Gastroesophageal sphincter (tissue), 4 donors: Measurements from ENCODE around the gene ZNF865. TPM values are rescaled to one million over a fixed set of nuclear protein-coding genes. Genes with fewer than 3 reads are reported as not detected.
A peak's percentile ranks its signal among the peaks of the same experiment; 100 is the strongest.

Source experiments
- ATAC-seq: fragments of 150-250 bp; one replicate; pipeline ENCODE4 v1.9.1; 2016; ENCODE audit warnings: mild to moderate bottlenecking, moderate library complexity
- H3K27ac ChIP-seq, 4 donors: fragments of 200-600 bp; sonication (generic) in 3 of 4; 1 replicate in 3 of 4; 2 replicates in 1 of 4; pipeline ENCODE4 v1.5.1; 2016 to 2019
- H3K27me3 ChIP-seq: fragments of 200-600 bp; sonication (generic); one replicate; pipeline ENCODE4 v1.5.1; 2019
- H3K36me3 ChIP-seq, 2 donors: fragments of 200-600 bp; sonication (generic); one replicate each; pipeline ENCODE4 v1.5.1; 2019; ENCODE audit warnings: control low read depth in 1 of 2
- H3K4me1 ChIP-seq, 3 donors: fragments of 200-600 bp; sonication (generic); 1 replicate in 2 of 3; 2 replicates in 1 of 3; pipeline ENCODE4 v1.5.1; 2016 to 2019; ENCODE audit warnings: control low read depth in 2 of 3
- H3K4me3 ChIP-seq, 2 donors: fragments of 200-600 bp; sonication (generic); one replicate each; pipeline ENCODE4 v1.5.1; 2019; ENCODE audit warnings: mild to moderate bottlenecking in 1 of 2, moderate library complexity in 1 of 2
- H3K9me3 ChIP-seq, 3 donors: fragments of 200-600 bp; sonication (generic); one replicate each; pipeline ENCODE4 v1.5.1; 2017 to 2019; ENCODE audit warnings: control low read depth in 2 of 3
- EP300 ChIP-seq: sonication (generic); formaldehyde crosslinking; IDR thresholded peaks from one replicate; pipeline ENCODE4 v1.6.1; 2017; ENCODE audit warnings: antibody characterized with exemption, mild to moderate bottlenecking
- POLR2A ChIP-seq, 2 donors: fragments of 450-650 bp; IDR thresholded peaks; one replicate each; pipeline ENCODE4 v1.6.1; 2017; ENCODE audit warnings: antibody characterized with exemption in 2 of 2, mild to moderate bottlenecking in 2 of 2, moderate library complexity in 1 of 2
- POLR2AphosphoS5 ChIP-seq: sonication (generic); formaldehyde crosslinking; IDR thresholded peaks from one replicate; pipeline ENCODE4 v1.6.1; 2017; ENCODE audit warnings: antibody characterized with exemption
- WGBS, 2 donors: methylation state at CpG; one replicate each; pipeline ENCODE4 v1.1.5; 2018; ENCODE audit warnings: low coverage in 1 of 2; 5-methylcytosine and 5-hydroxymethylcytosine counted together
- total RNA-seq, 4 donors: library from RNA; depleted of rRNA; stranded (reverse); fragments of >200 nt; gene quantifications; one replicate each; pipeline ENCODE4 v1.1.0, GENCODE V29; 2016
- TF ChIP-seq, protein P1 (sequence below), 4 experiments: fragments of 200-600 bp in 2 of 4; fragments of 450-650 bp in 2 of 4; sonication (generic) in 1 of 4; IDR thresholded peaks; one replicate each; pipeline ENCODE4 v1.5.1; 2017 to 2019; ENCODE audit warnings: antibody characterized with exemption in 4 of 4, mild to moderate bottlenecking in 2 of 4, moderate library complexity in 2 of 4

The ZNF865 gene
- total RNA-seq, 4 donors from 2014 or later, result 4.6 to 12.0 (median 6.4) TPM

DNA sequence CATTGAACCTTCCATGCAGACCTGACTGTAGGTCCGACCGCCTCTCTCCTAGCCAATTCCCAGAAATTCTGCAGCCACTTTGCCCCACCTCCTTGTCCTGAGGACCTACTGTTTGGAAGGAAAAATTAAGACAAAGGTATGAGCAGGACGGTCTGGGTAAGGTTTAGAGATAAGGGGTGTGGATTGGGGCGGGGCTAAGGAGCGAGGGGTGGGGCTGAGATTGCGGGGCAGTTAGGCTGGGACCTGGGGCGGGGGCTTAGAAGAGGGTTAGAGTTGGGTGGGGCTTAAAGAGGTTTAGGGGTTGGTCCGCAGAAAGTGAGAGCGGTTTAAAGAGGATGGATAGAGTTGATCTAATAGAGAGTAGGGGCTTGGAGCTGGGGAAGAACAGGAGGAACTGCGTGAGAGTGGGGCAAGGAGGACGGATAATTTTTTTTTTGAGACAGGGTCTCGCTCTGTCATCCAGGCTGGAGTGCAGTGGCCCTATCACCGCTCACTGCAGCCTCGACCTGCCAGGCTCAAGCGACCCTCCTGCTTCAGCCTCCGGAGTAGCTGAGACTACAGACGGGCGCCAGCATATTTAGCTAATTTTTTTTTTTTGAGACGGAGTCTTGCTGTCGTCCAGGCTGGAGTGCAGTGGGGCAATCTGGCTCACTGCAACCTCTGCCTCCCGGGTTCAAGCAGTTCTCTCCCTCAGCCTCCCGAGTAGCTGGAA, 1.7 kb upstream of the ZNF865 start:
- WGBS, 2 donors, result 66 to 74% methylated on average over 16 to 20 of the region's 22 CpGs
- TF ChIP-seq POLR2AphosphoS5 (no peak), POLR2A (IDR thresholded peaks at IDR 0.05) (no peak), EP300 (no peak)
- TF ChIP-seq, protein P1, sequence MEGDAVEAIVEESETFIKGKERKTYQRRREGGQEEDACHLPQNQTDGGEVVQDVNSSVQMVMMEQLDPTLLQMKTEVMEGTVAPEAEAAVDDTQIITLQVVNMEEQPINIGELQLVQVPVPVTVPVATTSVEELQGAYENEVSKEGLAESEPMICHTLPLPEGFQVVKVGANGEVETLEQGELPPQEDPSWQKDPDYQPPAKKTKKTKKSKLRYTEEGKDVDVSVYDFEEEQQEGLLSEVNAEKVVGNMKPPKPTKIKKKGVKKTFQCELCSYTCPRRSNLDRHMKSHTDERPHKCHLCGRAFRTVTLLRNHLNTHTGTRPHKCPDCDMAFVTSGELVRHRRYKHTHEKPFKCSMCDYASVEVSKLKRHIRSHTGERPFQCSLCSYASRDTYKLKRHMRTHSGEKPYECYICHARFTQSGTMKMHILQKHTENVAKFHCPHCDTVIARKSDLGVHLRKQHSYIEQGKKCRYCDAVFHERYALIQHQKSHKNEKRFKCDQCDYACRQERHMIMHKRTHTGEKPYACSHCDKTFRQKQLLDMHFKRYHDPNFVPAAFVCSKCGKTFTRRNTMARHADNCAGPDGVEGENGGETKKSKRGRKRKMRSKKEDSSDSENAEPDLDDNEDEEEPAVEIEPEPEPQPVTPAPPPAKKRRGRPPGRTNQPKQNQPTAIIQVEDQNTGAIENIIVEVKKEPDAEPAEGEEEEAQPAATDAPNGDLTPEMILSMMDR (IDR thresholded peaks at IDR 0.05), result no peak
- H3K4me1 ChIP-seq, result peaks cover 0 to 53% (median 21%) of the 10 kb centered on the region in 3 donors
- H3K4me3 ChIP-seq, result no peak overlapping the region
- peaks cover 0 to 11% of the 10 kb centered on the region in 2 donors for H3K36me3 ChIP-seq
- no peaks in the 10 kb centered on the region for H3K27me3 ChIP-seq
- H3K9me3 ChIP-seq, result no peaks in the 10 kb centered on the region
- peak overlapping the region in 3 of 4 donors; percentile 94 to 97 (median 96) for H3K27ac ChIP-seq
- no peak for ATAC-seq

GRCh38 chr19:55605207-55605636, 225 bp upstream of the ZNF865 start:
- WGBS, 2 donors, result 0 to 1% methylated on average over 4 to 7 of the region's 43 CpGs
- Histone ChIP-seq H3K9me3 (no peaks in the 10 kb centered on the region), H3K36me3 (peaks cover 0 to 26% of the 10 kb centered on the region in 2 donors), H3K27ac (peak overlapping the region; percentile 79 to 97 (median 95)), H3K4me3 (peak overlapping the region; percentile 81 to 84), H3K27me3 (no peaks in the 10 kb centered on the region), H3K4me1 (peaks cover 0 to 52% (median 21%) of the 10 kb centered on the region in 3 donors)
- peak; percentile 90 for ATAC-seq
- TF ChIP-seq EP300 (no peak), POLR2A (IDR thresholded peaks at IDR 0.05) (no peak), POLR2AphosphoS5 (peak; percentile 41)
- TF ChIP-seq, protein P1 (IDR thresholded peaks at IDR 0.05), result no peak

GRCh38 chr19:55606471-55606787, 982 bp downstream of the ZNF865 start:
- WGBS, 2 donors, result 3% methylated on average over 4 of the region's 12 CpGs; no CpG with 5 or more reads in 1 of the 2 donors
- H3K9me3 ChIP-seq, result no peaks in the 10 kb centered on the region
- ATAC-seq, result no peak

DNA sequence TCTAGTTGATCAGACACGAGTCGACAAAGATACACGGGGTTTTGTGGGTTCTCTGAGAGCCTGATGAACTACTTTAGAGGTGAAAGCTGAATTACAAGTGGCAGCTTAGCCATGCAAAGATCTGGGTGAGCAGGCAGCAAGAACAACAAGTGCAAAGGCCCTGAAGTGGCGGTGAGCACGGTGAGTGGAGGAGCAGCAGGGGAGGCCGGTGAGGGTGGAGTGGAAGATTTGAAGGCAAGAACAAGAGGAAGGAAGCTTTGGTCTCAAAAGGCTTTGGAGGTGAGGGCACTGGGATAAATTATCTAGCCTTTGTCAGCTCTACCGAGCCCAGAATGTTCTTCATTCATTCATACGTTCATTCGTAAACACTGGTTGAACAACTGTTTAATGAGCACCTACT, 1.4 kb downstream of the ZNF865 start:
- TF ChIP-seq POLR2AphosphoS5, result no peak
- no peak for TF ChIP-seq EP300
- no peak for TF ChIP-seq POLR2A (IDR thresholded peaks at IDR 0.05)
- TF ChIP-seq, protein P1 (IDR thresholded peaks at IDR 0.05), result no peak
- H3K9me3 ChIP-seq, result no peaks in the 10 kb centered on the region
- peak overlapping the region in 3 of 4 donors; percentile 94 to 97 (median 96) for H3K27ac ChIP-seq
- H3K27me3 ChIP-seq, result no peaks in the 10 kb centered on the region
- H3K4me1 ChIP-seq, result peaks cover 0 to 56% (median 21%) of the 10 kb centered on the region in 3 donors
- 56 to 64% methylated on average over 7 to 8 of the region's 9 CpGs for WGBS, 2 donors
- H3K4me3 ChIP-seq, result peak overlapping the region in 1 of 2 donors; percentile 81
- peaks cover 0 to 32% of the 10 kb centered on the region in 2 donors for H3K36me3 ChIP-seq
- ATAC-seq, result no peak

More at GRCh38 chr19:55606471-55606787, 982 bp downstream of the ZNF865 start:
- Histone ChIP-seq H3K4me3 (peak overlapping the region in 1 of 2 donors; percentile 81), H3K36me3 (peaks cover 0 to 32% of the 10 kb centered on the region in 2 donors), H3K27ac (peak overlapping the region in 3 of 4 donors; percentile 94 to 97 (median 96)), H3K27me3 (no peaks in the 10 kb centered on the region), H3K4me1 (peaks cover 0 to 55% (median 18%) of the 10 kb centered on the region in 3 donors)
- no peak for TF ChIP-seq POLR2AphosphoS5
- no peak for TF ChIP-seq EP300
- no peak for TF ChIP-seq POLR2A (IDR thresholded peaks at IDR 0.05)
- TF ChIP-seq, protein P1 (IDR thresholded peaks at IDR 0.05), result no peak

- Histone ChIP-seq H3K9me3 (no peaks in the 10 kb centered on the region), H3K4me1 (peaks cover 0 to 60% (median 21%) of the 10 kb centered on the region in 3 donors), H3K36me3 (peaks cover 0 to 35% of the 10 kb centered on the region in 2 donors), H3K27me3 (no peaks in the 10 kb centered on the region), H3K4me3 (no peak overlapping the region), H3K27ac (no peak overlapping the region)
- TF ChIP-seq, protein P1 (IDR thresholded peaks at IDR 0.05), result no peak
- TF ChIP-seq EP300, result no peak
- no peak for TF ChIP-seq POLR2A (IDR thresholded peaks at IDR 0.05)
- TF ChIP-seq POLR2AphosphoS5, result no peak
- 87 to 92% methylated on average over 4 to 5 of the region's 5 CpGs for WGBS, 2 donors
- no peak for ATAC-seq
Measured at GRCh38 chr19:55609326-55609725, 3.9 kb downstream of the ZNF865 start.
